CD4-positive, alpha-beta T cell treated with Interleukin-17A for 1 hour (primary cell): ENCODE data around the gene UBE3C.
"Not testable (repeated sequence)": the region's sequence is repeated elsewhere in the genome, so short reads cannot be mapped to it uniquely, and the experiment has no call there.

Source experiments
- DNase-seq: peaks from one replicate; pipeline ENCODE4 v3.0.0-alpha.2; 2020

Gene UBE3C

GRCh38 chr7:157138424-157139110, at the start of gene UBE3C:
Gene UBE3C, plus strand, starts transcription at chr7:157138926. Its CDS starts 347 bp downstream, at chr7:157139273.
- DNase-seq = peak; percentile 90

- DNase-seq = no peak
Measured at GRCh38 chr7:157089100-157089610, 49.6 kb upstream of the UBE3C start.

DNA sequence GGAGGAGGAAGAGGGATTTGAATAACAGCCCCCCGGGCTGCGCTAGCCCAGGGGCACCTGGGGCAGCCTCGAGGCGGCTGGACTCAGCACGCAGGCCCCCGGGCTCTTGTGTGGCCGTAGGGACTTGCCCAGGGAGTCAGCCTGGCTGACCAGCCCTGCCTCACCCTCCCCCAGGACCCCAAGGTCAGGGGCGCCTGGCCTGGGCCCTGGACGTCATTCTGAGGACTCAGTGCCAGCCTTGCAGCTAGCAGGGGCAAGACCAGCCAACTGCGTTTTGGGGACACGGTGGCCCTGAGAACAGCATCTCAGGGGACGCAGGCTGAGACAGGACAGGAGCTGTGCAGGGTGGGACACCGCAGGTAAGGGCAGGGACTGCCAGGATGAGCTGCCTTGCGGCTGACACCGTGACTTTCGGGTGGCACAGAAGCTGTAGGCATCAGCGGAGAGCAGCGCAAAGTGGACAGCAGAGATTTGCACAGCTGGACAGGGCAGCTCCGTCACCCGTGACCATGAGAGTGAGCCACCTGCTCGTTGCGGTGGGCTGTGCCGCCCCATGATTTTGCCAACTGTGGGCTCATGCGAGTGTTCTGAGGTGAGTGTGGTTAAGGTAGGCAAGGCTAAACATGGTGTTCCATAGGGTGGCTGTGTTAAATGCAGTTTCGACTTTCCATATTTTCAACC, 48.1 kb upstream of the UBE3C start:
- DNase-seq = no peak

DNA sequence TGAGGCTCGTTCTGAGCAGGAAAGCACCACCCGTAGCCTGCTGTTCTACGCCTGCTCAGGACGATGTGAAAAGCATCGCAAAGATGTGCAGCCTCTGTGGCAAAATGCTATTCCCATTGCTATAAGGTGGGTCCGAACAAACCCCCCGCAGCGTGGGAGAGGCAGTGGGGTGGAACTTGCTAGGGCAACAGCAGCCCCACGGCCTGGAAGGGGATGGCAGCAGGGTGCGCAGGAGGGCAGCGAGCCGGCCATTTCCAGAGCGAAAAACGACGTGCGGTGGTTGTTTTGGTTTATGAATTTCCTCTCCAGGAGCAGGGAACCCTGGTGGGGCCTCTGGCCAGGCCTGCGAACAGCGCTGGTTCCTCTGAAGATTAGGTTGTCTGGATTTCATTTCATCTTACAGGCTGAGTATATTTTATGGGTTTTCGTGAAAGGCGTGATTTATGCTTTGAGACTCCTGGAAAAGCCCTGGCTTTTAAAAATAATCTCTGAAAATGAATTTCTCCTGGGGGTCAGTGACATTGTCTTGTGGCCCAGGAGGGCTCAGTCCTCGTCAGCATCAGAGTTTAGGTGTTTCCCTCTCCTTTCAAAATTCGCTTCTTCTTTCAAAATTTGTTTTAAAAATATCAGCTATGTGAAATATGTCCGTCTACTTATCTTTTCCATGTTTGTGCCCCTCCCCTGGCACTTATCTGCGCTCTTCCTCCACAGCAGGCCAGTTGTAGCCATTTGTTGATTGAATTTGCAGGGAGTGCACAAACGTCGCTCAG, 42.3 kb upstream of the UBE3C start:
- no peak for DNase-seq

DNA sequence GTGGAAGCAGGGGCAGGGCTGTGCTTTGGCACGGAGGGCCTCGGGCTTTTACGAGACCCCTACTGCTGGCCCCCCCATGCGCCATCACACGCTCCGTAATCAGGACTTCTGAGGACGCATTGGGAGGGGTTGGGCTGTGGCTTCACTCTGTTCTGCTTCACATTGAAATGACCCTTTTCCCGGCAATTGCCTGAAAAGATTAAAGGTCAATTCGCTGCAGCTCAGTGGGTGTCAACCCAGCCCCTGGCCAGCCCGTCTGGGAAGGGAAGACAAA, 41.7 kb upstream of the UBE3C start:
- no peak for DNase-seq

- no peak for DNase-seq
Measured at GRCh38 chr7:157097569-157097968, 41.2 kb upstream of the UBE3C start.

GRCh38 chr7:157100005-157100404, 38.7 kb upstream of the UBE3C start:
- not testable (repeated sequence) for DNase-seq

DNA sequence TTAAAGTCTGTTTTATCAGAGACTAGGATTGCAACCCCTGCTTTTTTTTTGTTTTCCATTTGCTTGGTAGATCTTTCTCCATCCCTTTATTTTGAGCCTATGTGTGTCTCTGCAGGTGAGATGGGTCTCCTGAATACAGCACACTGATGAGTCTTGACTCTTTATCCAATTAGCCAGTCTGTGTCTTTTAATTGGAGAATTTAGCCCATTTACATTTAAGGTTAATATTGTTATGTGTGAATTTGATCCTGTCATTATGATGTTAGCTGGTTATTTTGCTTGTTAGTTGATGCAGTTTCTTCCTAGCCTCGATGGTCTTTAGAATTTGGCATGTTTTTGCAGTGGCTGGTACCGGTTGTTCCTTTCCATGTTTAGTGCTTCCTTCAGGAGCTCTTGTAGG, 35.1 kb upstream of the UBE3C start:
- not testable (repeated sequence) for DNase-seq

- no peak for DNase-seq
Measured at GRCh38 chr7:157111311-157111710, 27.4 kb upstream of the UBE3C start.

DNA sequence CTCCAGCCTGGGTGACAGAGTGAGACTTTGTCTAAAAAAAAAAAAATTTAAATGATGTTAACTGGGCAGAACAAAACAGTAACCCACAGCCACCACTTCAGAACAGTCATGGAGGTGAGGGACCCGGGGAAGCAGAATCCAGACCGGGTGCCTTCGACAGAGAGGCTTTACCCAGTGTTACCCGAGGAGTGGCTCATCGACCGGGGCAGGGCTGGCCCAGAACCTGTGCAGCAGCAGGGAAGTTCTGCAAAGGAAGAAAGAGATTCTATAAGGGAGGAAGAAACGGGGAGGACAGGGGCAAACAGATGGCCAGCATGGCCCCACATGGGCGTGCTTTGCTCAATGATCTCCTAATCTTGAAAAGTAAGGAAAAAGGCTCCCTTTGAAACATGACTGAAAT, 26.0 kb upstream of the UBE3C start:
- no peak for DNase-seq

GRCh38 chr7:157113607-157114006, 25.1 kb upstream of the UBE3C start:
- no peak for DNase-seq

- DNase-seq = no peak
Measured at GRCh38 chr7:157116762-157117161, 22.0 kb upstream of the UBE3C start.

GRCh38 chr7:157117796-157118195, 20.9 kb upstream of the UBE3C start:
- no peak for DNase-seq

GRCh38 chr7:157120181-157120580, 18.5 kb upstream of the UBE3C start:
- DNase-seq = no peak

GRCh38 chr7:157121184-157121715, 17.5 kb upstream of the UBE3C start:
- DNase-seq = no peak

- no peak for DNase-seq
Measured at GRCh38 chr7:157122800-157123495, 15.8 kb upstream of the UBE3C start.

DNA sequence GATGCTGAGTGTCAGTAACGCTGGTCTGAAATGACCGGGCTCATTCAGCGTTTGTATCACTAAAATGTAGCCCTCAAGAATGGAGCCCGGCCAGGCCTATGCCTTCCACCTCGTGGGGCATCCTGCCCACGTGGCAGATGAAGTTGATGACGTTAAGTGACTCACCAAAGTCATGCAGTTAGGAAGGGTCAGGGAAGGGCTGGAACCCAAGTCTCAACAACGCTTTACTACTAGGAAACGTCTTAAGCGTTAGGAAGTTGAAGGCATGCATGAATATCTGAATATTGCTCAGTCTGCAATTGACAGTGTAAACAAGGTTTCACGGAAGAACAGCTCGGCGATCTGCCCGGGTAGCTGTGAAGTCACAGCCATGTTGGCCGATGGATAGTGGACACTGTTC, 14.0 kb upstream of the UBE3C start:
- no peak for DNase-seq

DNA sequence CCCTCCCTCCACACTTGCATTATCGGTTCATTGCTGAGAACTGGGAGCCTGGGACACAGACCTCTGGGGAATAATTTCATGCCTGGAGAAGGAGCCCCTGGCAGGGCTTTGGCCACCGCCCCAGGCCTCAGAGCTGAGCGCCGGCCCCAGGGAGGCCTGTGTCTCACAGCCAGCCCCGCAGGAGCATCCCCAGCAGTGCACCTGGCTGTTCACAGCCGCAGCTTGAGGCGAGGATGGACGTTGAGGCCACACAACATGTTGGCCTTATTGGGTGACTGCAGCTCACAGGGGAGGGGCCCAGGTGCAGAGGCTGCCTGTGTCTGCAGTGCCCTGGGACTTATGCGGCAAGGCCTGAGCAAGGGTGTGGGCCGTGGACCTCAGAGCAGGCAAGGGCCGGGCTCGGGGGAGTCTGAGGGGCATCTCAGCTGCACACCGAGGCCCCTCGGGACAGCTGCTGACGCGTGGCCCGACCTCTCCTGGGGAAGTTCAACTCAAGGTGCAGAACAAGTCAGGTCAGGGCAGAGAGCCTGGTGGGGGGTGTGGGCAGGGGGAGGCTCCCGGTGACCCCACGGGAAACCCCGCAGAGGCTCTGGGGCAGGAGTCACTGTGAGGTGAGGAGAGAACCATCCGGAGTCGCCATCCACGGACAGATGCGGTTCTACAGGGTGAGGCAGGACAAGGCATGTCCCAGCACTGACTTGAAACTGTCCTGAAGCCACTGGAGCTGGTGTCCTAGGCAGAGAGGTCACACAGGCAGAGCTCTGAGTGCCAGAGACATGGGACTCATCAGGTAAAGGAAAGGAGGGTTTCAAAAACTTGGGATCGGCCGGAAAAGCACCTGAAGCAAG, 13.1 kb upstream of the UBE3C start:
- no peak for DNase-seq

DNA sequence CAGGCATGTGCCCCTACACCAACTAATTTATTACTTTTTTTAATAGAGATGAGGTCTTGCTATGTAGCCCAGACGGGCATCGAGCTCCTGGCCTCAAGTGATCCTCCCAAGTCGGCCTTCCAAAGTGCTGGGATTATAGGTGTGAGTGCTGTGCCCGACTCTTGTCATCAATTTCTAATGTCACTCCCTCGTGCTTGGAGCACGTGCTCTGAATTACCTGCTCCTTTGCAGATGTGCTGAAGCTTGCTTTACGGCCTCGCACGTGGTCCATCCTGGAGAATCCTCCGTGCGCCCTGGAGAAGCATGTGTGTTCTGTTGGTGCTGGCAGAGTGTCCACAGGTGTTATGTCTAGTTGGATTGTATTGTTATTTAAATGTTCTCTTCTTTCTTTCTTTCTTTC, 11.8 kb upstream of the UBE3C start:
- no peak for DNase-seq

GRCh38 chr7:157129200-157129599, 9.5 kb upstream of the UBE3C start:
- no peak for DNase-seq

GRCh38 chr7:157129907-157130460, 8.7 kb upstream of the UBE3C start:
- no peak for DNase-seq

GRCh38 chr7:157130849-157131248, 7.9 kb upstream of the UBE3C start:
- not testable (repeated sequence) for DNase-seq
